ENCODE measurements around the gene DOK5. TPM values are rescaled to one million over a fixed set of nuclear protein-coding genes. Genes with fewer than 3 reads are reported as not detected.

Gene DOK5
- total RNA-seq, 1 donor from 2014 or later, result 38.4 TPM

DNA sequence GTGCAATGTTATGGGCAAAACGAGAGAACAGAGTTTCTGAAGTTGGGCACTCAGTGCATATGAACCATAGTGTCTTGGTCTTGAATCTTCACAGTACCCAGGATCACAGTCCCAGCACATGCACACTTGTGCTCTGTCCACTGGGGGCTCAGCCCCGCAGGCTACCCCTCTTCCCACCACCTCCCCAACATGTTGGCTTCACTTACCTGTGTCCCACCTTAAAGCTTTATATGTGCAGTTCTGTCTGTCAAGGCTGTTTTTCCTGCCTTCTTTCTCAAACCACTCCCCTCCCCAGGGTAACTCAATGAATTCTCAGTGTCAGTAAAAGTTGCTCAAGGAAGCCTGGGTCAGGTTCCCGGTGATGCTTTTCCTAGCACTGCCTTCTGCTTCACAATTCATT lies 129.9 kb downstream of the DOK5 start:
- Mint-ChIP-seq H3K36me3 (ENCODE audit: low read depth) (no peaks in the 10 kb centered on the region), H3K4me1 (no peaks in the 10 kb centered on the region), H3K27me3 (no peaks in the 10 kb centered on the region), H3K9me3 (no peaks in the 10 kb centered on the region), H3K4me3 (no peak overlapping the region), H3K27ac (no peak overlapping the region)
- intact Hi-C loops (cut with micrococcal nuclease), result no loop called here
- DNase-seq, result no peak

- H3K4me1 Mint-ChIP-seq, result no peaks in the 10 kb centered on the region
- H3K36me3 Mint-ChIP-seq (ENCODE audit: low read depth), result peaks cover 3% of the 10 kb centered on the region
- no peaks in the 10 kb centered on the region for H3K27me3 Mint-ChIP-seq
- intact Hi-C loops (cut with micrococcal nuclease), result no loop called here
- no peak overlapping the region for H3K4me3 Mint-ChIP-seq
- no peaks in the 10 kb centered on the region for H3K9me3 Mint-ChIP-seq
- H3K27ac Mint-ChIP-seq, result no peak overlapping the region
- no peak for DNase-seq
Observed at GRCh38 chr20:54606380-54606779, 131.0 kb downstream of the DOK5 start.

DNA sequence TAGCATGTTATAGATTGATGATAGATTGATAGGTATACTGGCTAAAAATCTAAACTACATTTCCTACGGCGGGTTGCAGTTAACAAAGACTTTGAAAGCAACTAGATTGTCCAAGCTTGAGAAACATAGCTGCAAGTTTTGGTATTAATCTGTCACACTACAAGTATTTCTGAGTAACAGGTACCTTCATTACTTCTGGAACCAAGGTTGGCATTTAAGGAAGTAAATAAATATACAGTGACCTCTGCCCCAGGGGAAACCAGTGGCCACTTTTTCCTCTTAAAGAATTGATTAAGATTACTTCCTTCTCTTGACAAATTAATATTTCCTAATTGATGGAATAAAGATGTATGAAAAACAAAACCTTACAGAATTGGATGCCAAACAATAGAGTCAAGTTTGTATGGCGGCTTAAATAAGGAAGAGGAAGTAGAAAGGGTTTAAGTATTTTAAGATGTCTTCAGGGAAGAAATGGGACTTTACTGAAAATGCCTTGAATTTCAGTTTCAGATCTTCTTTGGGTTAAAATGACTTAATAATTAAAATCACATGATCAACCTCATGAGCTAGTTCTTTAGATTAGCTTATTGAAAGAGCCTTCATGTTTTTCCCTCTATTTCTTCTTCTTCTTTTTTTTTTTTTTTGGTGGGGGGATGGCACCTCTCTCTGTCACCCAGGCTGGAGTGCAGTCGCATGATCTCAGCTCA lies 132.8 kb downstream of the DOK5 start:
- intact Hi-C loops (cut with micrococcal nuclease), result no loop called here
- no peak overlapping the region for H3K4me3 Mint-ChIP-seq

DNA sequence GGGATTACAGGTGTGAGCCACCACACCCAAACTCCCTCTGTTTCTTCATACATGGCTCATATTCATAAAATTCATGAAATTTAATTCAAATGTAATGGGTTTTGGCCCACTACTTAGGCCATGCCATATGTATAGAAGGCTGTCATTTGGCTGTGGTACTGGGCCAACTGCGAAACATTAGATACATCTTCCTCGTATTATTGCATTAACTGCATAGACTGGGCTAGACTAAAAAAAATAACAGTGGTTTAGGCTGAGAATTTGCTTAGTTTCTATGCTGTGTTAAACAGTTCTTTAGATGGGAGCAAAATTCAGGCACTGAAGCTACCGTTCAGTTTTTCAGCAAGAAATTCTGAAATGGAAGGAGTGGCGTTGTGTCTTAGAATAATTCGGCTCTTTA lies 133.6 kb downstream of the DOK5 start:
- DNase-seq, result no peak
- intact Hi-C loops (cut with micrococcal nuclease), result no loop called here
- no peak overlapping the region for H3K27ac Mint-ChIP-seq
- H3K36me3 Mint-ChIP-seq (ENCODE audit: low read depth), result peaks cover 3% of the 10 kb centered on the region
- no peak overlapping the region for H3K4me3 Mint-ChIP-seq
- no peaks in the 10 kb centered on the region for H3K4me1 Mint-ChIP-seq
- H3K9me3 Mint-ChIP-seq, result no peaks in the 10 kb centered on the region
- H3K27me3 Mint-ChIP-seq, result no peaks in the 10 kb centered on the region

More for the DNA sequence above, 132.8 kb downstream of the DOK5 start:
- no peaks in the 10 kb centered on the region for H3K9me3 Mint-ChIP-seq
- no peaks in the 10 kb centered on the region for H3K27me3 Mint-ChIP-seq
- peaks cover 3% of the 10 kb centered on the region for H3K36me3 Mint-ChIP-seq (ENCODE audit: low read depth)
- no peak overlapping the region for H3K27ac Mint-ChIP-seq
- DNase-seq, result no peak
- H3K4me1 Mint-ChIP-seq, result no peaks in the 10 kb centered on the region

DNA sequence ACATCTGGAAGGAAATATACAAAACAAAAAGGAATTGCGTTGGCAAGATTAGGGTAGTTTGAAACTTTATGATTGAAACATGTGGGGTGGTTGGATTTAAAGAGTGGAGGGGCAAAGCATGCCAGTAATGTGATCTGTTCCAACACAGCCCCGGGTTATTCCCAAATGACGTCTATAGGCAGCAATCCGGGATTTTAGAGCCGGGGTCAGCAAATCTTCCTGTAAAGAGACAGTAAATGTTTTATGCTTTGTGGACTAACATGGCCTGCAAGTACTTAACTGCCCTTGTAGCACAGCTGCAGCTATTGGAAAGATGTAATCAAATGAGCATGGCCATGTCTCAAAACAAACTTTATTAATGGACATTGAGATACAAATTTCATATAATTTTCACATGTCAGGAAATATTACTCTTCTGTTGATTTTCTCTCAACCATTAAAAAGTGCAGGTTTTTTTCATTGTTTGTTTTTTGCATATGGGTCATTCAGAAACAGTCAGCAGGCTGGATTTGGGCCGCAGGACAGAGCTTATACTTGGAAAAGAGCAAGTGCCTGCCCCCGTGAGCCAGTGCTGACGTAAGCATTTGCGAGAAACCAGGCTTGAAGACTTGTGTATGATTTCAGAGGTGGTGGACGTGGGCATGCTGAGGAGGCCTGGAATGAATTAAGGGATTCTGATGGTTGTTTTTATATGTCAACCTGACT lies 136.5 kb downstream of the DOK5 start:
- no peak for DNase-seq
- intact Hi-C loops (cut with micrococcal nuclease), result no loop called here
- Mint-ChIP-seq H3K36me3 (ENCODE audit: low read depth) (peaks cover 3% of the 10 kb centered on the region), H3K27ac (no peak overlapping the region), H3K4me1 (no peaks in the 10 kb centered on the region), H3K4me3 (no peak overlapping the region), H3K9me3 (no peaks in the 10 kb centered on the region), H3K27me3 (no peaks in the 10 kb centered on the region)

DNA sequence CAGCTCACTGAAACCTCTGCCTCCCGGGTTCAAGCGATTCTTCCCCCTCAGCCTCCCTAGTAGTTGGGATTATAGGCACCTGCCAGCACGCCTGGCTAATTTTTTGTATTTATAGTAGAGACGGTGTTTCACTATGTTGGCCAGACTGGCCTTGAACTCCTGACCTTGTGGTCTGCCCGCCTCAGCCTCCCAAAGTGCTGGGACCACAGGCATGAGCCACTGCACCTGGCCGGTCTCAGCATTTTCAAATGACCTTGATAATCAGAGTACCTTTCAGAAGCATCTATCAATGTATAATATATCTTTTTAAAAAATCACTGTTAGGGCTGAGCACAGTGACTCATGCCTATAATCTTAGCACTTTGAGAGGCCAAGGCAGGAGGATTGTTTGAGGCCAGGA lies 143.0 kb downstream of the DOK5 start:
- no peak for DNase-seq
- Mint-ChIP-seq H3K36me3 (ENCODE audit: low read depth) (no peaks in the 10 kb centered on the region), H3K27me3 (no peaks in the 10 kb centered on the region), H3K27ac (no peak overlapping the region), H3K9me3 (no peaks in the 10 kb centered on the region), H3K4me1 (no peaks in the 10 kb centered on the region), H3K4me3 (no peak overlapping the region)
- intact Hi-C loops (cut with micrococcal nuclease), result no loop called here

DNA sequence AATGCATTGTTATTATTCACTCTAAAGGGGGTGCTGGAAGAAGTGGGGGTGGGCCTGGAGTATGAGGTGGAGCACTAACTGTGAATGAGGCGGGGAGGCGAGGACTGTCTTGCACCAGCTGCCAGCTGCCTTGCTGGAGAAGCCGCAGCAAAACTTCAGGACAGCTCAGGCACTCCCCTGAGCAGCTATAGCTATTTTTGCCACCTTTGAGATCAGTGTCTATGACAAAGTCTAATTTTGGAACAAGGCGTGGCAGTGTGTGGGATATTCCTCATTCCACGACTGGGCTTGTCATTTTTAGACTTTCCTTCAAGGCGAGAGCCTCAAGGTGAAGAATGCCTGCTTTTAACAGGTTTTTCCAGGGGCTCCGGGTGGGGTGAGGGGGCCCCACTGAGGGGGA lies 143.8 kb downstream of the DOK5 start:
- no peak for DNase-seq
- intact Hi-C loops (cut with micrococcal nuclease), result no loop called here
- no peak overlapping the region for H3K4me3 Mint-ChIP-seq
- no peak overlapping the region for H3K27ac Mint-ChIP-seq
- no peaks in the 10 kb centered on the region for H3K36me3 Mint-ChIP-seq (ENCODE audit: low read depth)
- no peaks in the 10 kb centered on the region for H3K4me1 Mint-ChIP-seq
- no peaks in the 10 kb centered on the region for H3K9me3 Mint-ChIP-seq
- H3K27me3 Mint-ChIP-seq, result no peaks in the 10 kb centered on the region

- Mint-ChIP-seq H3K36me3 (ENCODE audit: low read depth) (no peaks in the 10 kb centered on the region), H3K27ac (no peak overlapping the region), H3K9me3 (no peaks in the 10 kb centered on the region), H3K4me1 (no peaks in the 10 kb centered on the region), H3K27me3 (no peaks in the 10 kb centered on the region), H3K4me3 (no peak overlapping the region)
- DNase-seq, result no peak
- intact Hi-C loops (cut with micrococcal nuclease), result no loop called here
Observed at GRCh38 chr20:54619682-54620081, 144.3 kb downstream of the DOK5 start.

DNA sequence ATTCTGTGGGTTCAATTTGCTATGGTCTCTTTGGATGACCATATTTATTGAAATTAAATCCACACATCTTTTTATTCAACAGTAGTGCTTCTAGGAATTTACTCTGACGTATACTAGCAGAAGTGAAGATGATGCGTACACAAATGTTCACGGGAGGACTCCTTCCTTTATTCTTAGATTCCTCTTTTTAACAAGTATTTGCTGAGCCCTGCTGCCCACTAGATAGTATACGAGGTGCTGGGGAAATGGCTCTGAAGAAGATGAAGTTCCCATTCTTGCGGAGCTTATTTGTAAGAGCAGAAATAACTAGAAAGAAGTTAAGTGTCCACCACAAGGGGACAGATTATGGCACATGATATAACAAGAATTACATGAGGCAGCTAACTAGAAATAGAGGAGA lies 145.2 kb downstream of the DOK5 start:
- Mint-ChIP-seq H3K4me1 (no peaks in the 10 kb centered on the region), H3K27ac (no peak overlapping the region), H3K9me3 (no peaks in the 10 kb centered on the region), H3K27me3 (no peaks in the 10 kb centered on the region), H3K4me3 (no peak overlapping the region), H3K36me3 (ENCODE audit: low read depth) (no peaks in the 10 kb centered on the region)
- intact Hi-C loops (cut with micrococcal nuclease), result no loop called here
- DNase-seq, result no peak

DNA sequence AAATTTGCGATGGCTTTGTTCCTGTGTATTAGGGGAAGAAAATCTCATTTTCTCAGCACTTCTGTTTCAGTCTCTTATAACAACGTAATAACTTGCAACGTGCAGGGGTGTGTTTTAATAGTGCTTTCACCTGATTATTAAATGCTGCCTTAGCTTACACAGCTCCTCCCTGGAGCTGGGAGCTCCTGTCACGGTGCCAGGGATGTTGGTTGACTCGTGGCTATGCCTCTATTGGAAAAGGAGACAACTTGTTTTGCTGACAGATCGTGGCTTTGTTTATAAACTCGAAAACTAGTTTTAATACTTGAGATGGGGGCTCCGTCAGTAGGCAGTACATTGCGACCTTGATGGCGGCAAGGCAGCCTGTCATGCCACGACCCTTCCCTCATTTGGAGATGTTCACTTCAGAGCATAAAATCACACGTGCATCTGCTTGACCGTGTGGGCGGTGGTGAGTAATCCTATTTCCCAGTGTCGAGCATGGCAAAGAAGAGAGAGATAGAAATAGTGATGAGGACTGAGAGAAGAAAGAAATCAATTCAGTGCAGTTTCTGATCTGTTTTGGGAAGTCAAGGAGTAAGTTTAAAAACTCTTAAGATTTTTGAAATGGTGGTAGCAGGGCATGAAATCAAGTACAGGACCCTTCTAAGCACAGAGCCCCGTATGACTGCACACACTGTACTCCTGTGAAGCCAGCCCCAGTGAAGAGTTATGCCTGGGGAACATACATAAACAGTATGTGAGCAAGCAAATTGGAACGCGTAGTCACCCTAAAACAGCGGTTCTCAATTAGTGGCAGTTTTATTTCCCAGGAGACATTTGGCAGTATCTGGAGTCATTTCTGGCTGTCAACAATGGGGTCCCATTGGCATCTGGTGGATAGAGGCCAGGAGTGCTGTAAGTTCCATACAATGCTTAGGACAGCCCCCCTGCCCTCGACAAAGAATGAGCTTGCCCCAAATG lies 147.2 kb downstream of the DOK5 start:
- Mint-ChIP-seq H3K4me1 (no peaks in the 10 kb centered on the region), H3K36me3 (ENCODE audit: low read depth) (no peaks in the 10 kb centered on the region), H3K9me3 (no peaks in the 10 kb centered on the region), H3K27me3 (no peaks in the 10 kb centered on the region), H3K4me3 (no peak overlapping the region), H3K27ac (no peak overlapping the region)
- no peak for DNase-seq
- intact Hi-C loops (cut with micrococcal nuclease), result no loop called here

- intact Hi-C loops (cut with micrococcal nuclease), result no loop called here
- H3K4me1 Mint-ChIP-seq, result no peaks in the 10 kb centered on the region
Observed at GRCh38 chr20:54623991-54624569, 148.7 kb downstream of the DOK5 start.

DNA sequence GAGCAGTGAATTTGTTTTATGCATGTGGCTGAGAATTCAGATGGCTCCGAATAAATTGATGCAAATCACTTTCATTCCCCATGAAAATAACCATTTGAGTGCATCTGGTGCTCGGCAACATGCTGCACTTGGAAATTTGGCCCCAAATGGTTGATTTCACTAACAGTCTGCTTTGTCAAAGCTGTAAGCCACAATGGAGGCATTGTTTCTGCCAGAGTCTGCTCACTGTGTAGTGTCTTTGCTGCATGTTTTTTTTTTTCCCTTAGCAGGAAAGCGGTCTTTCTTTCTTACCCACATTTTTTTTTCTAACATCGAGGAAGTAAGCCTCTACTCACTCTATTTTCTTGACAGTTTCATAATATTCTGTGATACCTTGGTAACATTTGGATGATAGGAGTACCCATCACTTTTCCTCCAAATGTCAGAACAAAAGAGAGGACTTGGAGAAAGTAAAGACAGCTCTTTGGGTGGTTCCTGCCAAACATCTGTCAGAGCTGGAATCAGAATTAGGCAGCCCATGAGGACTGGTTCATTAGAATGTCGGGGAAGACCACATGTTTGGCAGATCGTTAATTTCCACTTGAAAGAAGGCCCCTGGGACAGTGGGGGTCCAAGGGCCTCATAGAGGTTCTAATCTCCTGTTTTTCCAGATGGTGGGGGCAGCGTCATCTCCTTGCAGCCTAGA lies 149.5 kb downstream of the DOK5 start:
- DNase-seq, result no peak
- H3K27ac Mint-ChIP-seq, result no peak overlapping the region
- H3K4me3 Mint-ChIP-seq, result no peak overlapping the region
- intact Hi-C loops (cut with micrococcal nuclease), result no loop called here
- H3K9me3 Mint-ChIP-seq, result no peaks in the 10 kb centered on the region
- no peaks in the 10 kb centered on the region for H3K4me1 Mint-ChIP-seq
- no peaks in the 10 kb centered on the region for H3K27me3 Mint-ChIP-seq
- no peaks in the 10 kb centered on the region for H3K36me3 Mint-ChIP-seq (ENCODE audit: low read depth)

More at GRCh38 chr20:54623991-54624569, 148.7 kb downstream of the DOK5 start:
- Mint-ChIP-seq H3K27ac (no peak overlapping the region), H3K27me3 (no peaks in the 10 kb centered on the region), H3K36me3 (ENCODE audit: low read depth) (no peaks in the 10 kb centered on the region), H3K4me3 (no peak overlapping the region), H3K9me3 (no peaks in the 10 kb centered on the region)
- DNase-seq, result no peak

- Mint-ChIP-seq H3K27me3 (no peaks in the 10 kb centered on the region), H3K4me1 (no peaks in the 10 kb centered on the region), H3K27ac (no peak overlapping the region), H3K4me3 (no peak overlapping the region), H3K9me3 (no peaks in the 10 kb centered on the region), H3K36me3 (ENCODE audit: low read depth) (no peaks in the 10 kb centered on the region)
- intact Hi-C loops (cut with micrococcal nuclease), result no loop called here
- no peak for DNase-seq
Observed at GRCh38 chr20:54625497-54625896, 150.1 kb downstream of the DOK5 start.
